Measurements from ENCODE around the gene TAF10. TPM values are rescaled to one million over a fixed set of nuclear protein-coding genes. Genes with fewer than 3 reads are reported as not detected.
A peak's percentile ranks its signal among the peaks of the same experiment; 100 is the strongest.

Gene TAF10
- total and polyA plus RNA-seq, 12 donors, result 69.7 to 389 (median 181) TPM

DNA sequence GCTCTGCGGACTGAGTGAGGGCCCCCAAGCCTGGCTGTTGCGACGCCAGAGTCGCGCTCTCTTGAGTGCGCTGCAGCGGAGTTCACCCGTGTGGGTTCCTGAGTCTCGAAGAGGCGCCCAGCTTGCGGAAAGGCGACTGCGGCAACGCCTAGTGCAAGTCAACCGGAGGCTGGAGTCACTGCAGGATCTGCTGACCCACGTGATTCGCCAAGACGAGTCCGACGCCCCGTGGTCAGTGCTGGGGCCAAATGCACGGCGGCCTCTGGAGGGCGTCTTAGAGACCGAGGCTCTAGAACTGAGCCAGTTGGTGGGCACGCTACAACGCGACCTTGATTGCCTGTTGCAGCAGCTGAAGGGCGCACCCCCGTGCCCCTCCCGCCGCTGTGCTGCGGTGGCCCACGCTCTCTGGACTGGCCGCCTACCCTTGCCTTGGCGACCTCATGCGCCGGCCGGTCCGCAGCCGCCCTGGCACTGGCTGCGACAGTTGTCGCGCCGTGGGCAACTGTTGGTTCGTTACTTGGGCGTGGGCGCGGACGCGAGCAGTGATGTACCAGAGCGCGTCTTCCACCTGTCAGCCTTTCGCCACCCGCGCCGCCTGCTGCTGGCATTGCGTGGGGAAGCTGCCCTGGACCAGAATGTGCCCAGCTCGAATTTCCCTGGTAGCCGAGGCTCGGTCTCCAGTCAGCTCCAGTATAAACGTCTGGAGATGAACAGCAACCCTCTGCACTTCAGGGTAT is 41.2 kb downstream of the TAF10 start:
- H3K27ac ChIP-seq, result no peak overlapping the region
- no peaks in the 10 kb centered on the region for H3K27me3 ChIP-seq
- no peak overlapping the region for H3K4me3 ChIP-seq
- 59 to 71% (median 66%) methylated on average over 19 to 62 of the region's 62 CpGs for WGBS, 4 donors
- TF ChIP-seq, protein P1, sequence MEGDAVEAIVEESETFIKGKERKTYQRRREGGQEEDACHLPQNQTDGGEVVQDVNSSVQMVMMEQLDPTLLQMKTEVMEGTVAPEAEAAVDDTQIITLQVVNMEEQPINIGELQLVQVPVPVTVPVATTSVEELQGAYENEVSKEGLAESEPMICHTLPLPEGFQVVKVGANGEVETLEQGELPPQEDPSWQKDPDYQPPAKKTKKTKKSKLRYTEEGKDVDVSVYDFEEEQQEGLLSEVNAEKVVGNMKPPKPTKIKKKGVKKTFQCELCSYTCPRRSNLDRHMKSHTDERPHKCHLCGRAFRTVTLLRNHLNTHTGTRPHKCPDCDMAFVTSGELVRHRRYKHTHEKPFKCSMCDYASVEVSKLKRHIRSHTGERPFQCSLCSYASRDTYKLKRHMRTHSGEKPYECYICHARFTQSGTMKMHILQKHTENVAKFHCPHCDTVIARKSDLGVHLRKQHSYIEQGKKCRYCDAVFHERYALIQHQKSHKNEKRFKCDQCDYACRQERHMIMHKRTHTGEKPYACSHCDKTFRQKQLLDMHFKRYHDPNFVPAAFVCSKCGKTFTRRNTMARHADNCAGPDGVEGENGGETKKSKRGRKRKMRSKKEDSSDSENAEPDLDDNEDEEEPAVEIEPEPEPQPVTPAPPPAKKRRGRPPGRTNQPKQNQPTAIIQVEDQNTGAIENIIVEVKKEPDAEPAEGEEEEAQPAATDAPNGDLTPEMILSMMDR (IDR thresholded peaks at IDR 0.05), result no peak
- no peak for TF ChIP-seq POLR2A (IDR thresholded peaks at IDR 0.05)
- peaks cover 8 to 10% of the 10 kb centered on the region in 2 donors for H3K4me1 ChIP-seq (replicated peaks in 1 of 2)
- no peak for DNase-seq
- H3K9me3 ChIP-seq (replicated peaks in 1 of 3), result no peaks in the 10 kb centered on the region
- H3K36me3 ChIP-seq (replicated peaks in 1 of 2), result peaks cover 0 to 3% of the 10 kb centered on the region in 2 donors
- intact Hi-C loops (cut with DNase I), result no loop called here

DNA sequence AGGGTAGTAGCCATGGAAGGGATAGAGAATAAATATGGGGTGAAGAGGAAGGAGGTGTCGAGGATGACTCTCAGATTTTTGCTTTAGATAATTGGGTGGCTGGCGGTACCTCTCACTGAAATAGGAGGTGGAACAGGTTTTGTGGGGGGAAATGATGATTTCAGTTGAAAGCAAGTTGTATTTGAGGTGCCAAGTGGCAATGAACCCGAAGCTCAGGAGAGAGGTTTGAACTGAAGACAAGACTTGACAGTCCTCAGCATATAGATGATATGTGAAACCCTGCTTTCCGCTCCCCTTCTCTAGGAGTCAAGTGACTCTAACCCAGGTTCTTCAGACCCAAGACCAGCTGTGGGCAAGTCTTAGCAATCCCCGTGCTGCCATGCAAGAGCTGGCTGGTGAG is 42.3 kb downstream of the TAF10 start:
- Histone ChIP-seq H3K36me3 (replicated peaks in 1 of 2) (peaks cover 0 to 3% of the 10 kb centered on the region in 2 donors), H3K27ac (no peak overlapping the region), H3K27me3 (no peaks in the 10 kb centered on the region), H3K9me3 (replicated peaks in 1 of 3) (no peaks in the 10 kb centered on the region), H3K4me1 (replicated peaks in 1 of 2) (peaks cover 8 to 10% of the 10 kb centered on the region in 2 donors), H3K4me3 (no peak overlapping the region)
- intact Hi-C loops (cut with DNase I), result no loop called here
- no peak for DNase-seq
- no peak for TF ChIP-seq POLR2A (IDR thresholded peaks at IDR 0.05)
- TF ChIP-seq, protein P1 (IDR thresholded peaks at IDR 0.05), result no peak
- WGBS, 4 donors, result 87 to 97% (median 92%) methylated on average over 5 of the region's 5 CpGs

DNA sequence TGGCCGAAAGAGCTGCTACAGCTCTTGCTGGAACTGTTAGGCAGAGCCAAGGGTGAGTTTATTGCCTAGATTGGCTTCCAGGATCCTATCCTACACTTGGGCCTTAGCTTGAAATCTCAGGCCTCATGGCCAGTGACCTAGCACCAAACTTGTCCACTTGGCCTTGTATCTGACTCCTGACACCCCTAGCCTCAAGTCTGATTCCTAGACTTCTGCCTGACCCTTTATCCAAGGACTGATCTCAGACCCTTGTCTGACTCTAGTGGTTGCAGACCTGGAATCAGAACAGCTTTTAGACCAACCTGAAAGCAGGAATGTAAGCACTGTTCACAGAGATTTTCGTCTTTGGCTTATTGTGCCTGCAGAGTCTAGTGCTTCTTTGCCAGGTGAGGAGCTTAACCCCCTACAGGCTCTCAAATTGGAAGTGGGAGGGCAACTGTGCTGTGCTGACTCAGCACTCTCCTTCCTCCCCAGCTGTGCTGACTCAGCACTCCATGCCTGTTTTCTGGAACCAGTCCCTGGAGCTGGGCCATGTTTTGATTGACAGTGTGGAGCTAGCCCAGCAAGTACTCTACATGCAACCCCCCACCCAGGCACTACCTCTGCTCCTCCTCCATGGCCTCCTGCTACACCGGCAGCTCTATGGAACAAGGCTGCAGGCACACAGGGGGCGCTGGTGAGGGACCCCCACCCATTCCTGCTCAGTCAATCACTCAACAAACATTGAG is 43.7 kb downstream of the TAF10 start:
- intact Hi-C loops (cut with DNase I), result no loop called here
- Histone ChIP-seq H3K4me3 (no peak overlapping the region), H3K4me1 (replicated peaks in 1 of 2) (peaks cover 8 to 10% of the 10 kb centered on the region in 2 donors), H3K9me3 (replicated peaks in 1 of 3) (no peaks in the 10 kb centered on the region), H3K36me3 (replicated peaks in 1 of 2) (peaks cover 0 to 3% of the 10 kb centered on the region in 2 donors), H3K27ac (no peak overlapping the region), H3K27me3 (no peaks in the 10 kb centered on the region)
- peak; percentile 74 to 91 (median 80) for DNase-seq
- WGBS, 4 donors, result 49 to 79% (median 57%) methylated on average over 3 to 4 of the region's 4 CpGs
- TF ChIP-seq, protein P1 (IDR thresholded peaks at IDR 0.05), result no peak
- TF ChIP-seq POLR2A (IDR thresholded peaks at IDR 0.05), result no peak

DNA sequence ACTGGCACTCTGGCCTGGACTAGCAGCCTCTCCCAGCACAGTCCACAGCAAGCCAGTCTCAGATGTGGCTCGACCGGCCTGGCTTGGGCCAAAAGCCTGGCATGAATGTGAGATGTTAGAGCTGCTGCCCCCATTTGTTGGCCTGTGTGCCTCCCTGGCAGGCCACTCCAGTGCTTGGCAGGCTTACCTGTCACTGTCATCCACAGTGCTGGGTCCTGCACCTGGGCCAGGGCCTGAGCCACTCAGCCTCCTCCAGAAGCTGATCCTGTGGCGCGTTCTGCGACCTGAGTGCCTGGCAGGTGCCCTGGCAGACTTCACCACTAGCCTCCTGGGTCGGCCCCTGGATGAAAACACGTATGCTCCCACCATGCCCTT is 44.7 kb downstream of the TAF10 start:
- Histone ChIP-seq H3K27ac (no peak overlapping the region), H3K4me1 (replicated peaks in 1 of 2) (peaks cover 8 to 9% of the 10 kb centered on the region in 2 donors), H3K36me3 (replicated peaks in 1 of 2) (peaks cover 0 to 3% of the 10 kb centered on the region in 2 donors), H3K4me3 (no peak overlapping the region), H3K9me3 (replicated peaks in 1 of 3) (no peaks in the 10 kb centered on the region), H3K27me3 (no peaks in the 10 kb centered on the region)
- intact Hi-C loops (cut with DNase I), result no loop called here
- no peak for DNase-seq
- TF ChIP-seq, protein P1 (IDR thresholded peaks at IDR 0.05), result no peak
- no peak for TF ChIP-seq POLR2A (IDR thresholded peaks at IDR 0.05)
- WGBS, 4 donors, result 93 to 100% (median 98%) methylated on average over 2 to 7 of the region's 7 CpGs
